HepG2 (cell line): Measurements from ENCODE around the gene PDE4D. TPM values are rescaled to one million over a fixed set of nuclear protein-coding genes. Genes with fewer than 3 reads are reported as not detected.

Experiments used
- ATAC-seq: fragments of 200-7000 bp; cut with Tn5 transposase; 3 replicates; pipeline ENCODE4 v1.9.1; 2020; ENCODE audit warnings: mild to moderate bottlenecking, moderate library complexity
- BruUV-seq: library from RNA; stranded (reverse); fragments of 400-500 nt; replicated peaks from 2 replicates; lab custom pipeline; 2021; lab: Mats Ljungman, UMichigan
- CTCF ChIA-PET: fragments of 300-600 bp; formaldehyde crosslinking; extraction: SDS; loops from one replicate; lab custom pipeline; 2021; ENCODE audit warnings: low total read pairs, inconsistent platforms, low intra/inter-chr PET ratio; lab: Yijun Ruan, JAX
- POLR2A ChIA-PET: fragments of 350-600 bp; sonication (Branson Sonifier 250); formaldehyde crosslinking; loops from one replicate; lab custom pipeline; 2020; ENCODE audit warnings: antibody characterized with exemption, inconsistent platforms; lab: Yijun Ruan, JAX
- DNase-seq: peaks from one replicate; pipeline ENCODE4 v3.0.0-alpha.2; 2015; ENCODE audit warnings: low spot score
- FAIRE-seq: peaks from 3 replicates; lab custom pipeline; 2011; peaks lifted over from hg19 to GRCh38; lab: Jason Lieb, UNC
- H2AFZ ChIP-seq: one replicate; pipeline ENCODE4 v1.6.1; 2011; ENCODE audit warnings: low read length, inconsistent platforms
- H3K27ac ChIP-seq: fragments of 300-600 bp; 3 replicates; pipeline ENCODE4 v1.8.0; 2011; ENCODE audit warnings: mixed run types, mild to moderate bottlenecking, mixed read lengths, low read length, inconsistent platforms; ENCODE audit not compliant: insufficient read depth; ENCODE audit errors: extremely low read length
- H3K27me3 ChIP-seq, 2 experiments: fragments of 200-600 bp in 1 of 2; 2 replicates in 1 of 2; 3 replicates in 1 of 2; pipeline versions ENCODE4 v1.6.0 to v1.8.0; 2011; ENCODE audit warnings: low read length in 2 of 2, mild to moderate bottlenecking in 2 of 2, moderate library complexity in 2 of 2, inconsistent platforms in 1 of 2; ENCODE audit not compliant: insufficient read depth in 2 of 2, control insufficient read depth in 1 of 2
- H3K36me3 ChIP-seq, 2 experiments: fragments of 200-600 bp in 1 of 2; replicated peaks in 1 of 2; 2 replicates in 1 of 2; 3 replicates in 1 of 2; pipeline versions ENCODE4 v1.5.1 to v1.8.0; 2011; ENCODE audit warnings: low read length in 2 of 2, inconsistent platforms in 1 of 2; ENCODE audit not compliant: insufficient read depth in 2 of 2, control insufficient read depth in 1 of 2
- H3K4me1 ChIP-seq: 2 replicates; pipeline ENCODE4 v1.5.1; 2012; ENCODE audit warnings: low read length, inconsistent platforms; ENCODE audit not compliant: insufficient read depth
- H3K4me2 ChIP-seq: 2 replicates; pipeline ENCODE4 v1.6.0; 2011; ENCODE audit warnings: low read depth, low read length, inconsistent platforms
- H3K4me3 ChIP-seq, 3 experiments: fragments of 200-600 bp in 1 of 3; sonication (generic), shearing (Covaris generic) in 1 of 3; replicated peaks in 1 of 3; 2 replicates each; pipeline ENCODE4 v1.5.1; 2011 to 2016; ENCODE audit warnings: low read length in 3 of 3, inconsistent platforms in 2 of 3, low read depth in 2 of 3, mild to moderate bottlenecking in 2 of 3, control low read depth in 1 of 3, mixed read lengths in 1 of 3; ENCODE audit not compliant: insufficient read depth in 1 of 3
- H3K79me2 ChIP-seq: one replicate; pipeline ENCODE4 v1.6.1; 2011; ENCODE audit warnings: low read length, inconsistent platforms; ENCODE audit not compliant: insufficient read depth
- H3K9ac ChIP-seq: 2 replicates; pipeline ENCODE4 v1.6.0; 2011; ENCODE audit warnings: mild to moderate bottlenecking, low read depth, low read length, inconsistent platforms; ENCODE audit not compliant: insufficient read depth
- H3K9me3 ChIP-seq: 2 replicates; pipeline ENCODE4 v1.5.1; 2012; ENCODE audit warnings: mild to moderate bottlenecking, low read length
- H4K20me1 ChIP-seq: 2 replicates; pipeline ENCODE4 v1.6.0; 2011; ENCODE audit warnings: inconsistent platforms, mild to moderate bottlenecking, low read length, moderate library complexity; ENCODE audit not compliant: insufficient read depth
- ATF7 ChIP-seq, 2 experiments: fragments of 450-650 bp in 1 of 2; sonication (generic) in 1 of 2; formaldehyde crosslinking in 1 of 2; IDR thresholded peaks; 2 replicates each; pipeline versions ENCODE4 v1.4.0 to v1.6.1; 2016 to 2020; ENCODE audit warnings: antibody characterized with exemption in 1 of 2, mild to moderate bottlenecking in 1 of 2, missing genetic modification reagents in 1 of 2
- DMAP1 ChIP-seq: IDR thresholded peaks from 2 replicates; pipeline ENCODE4 v1.6.1; 2016
- EZH2 ChIP-seq: conservative IDR thresholded peaks from 2 replicates; pipeline ENCODE4 v1.6.1; 2012; ENCODE audit warnings: mild to moderate bottlenecking, low read depth, low read length, moderate library complexity
- FOXK1 ChIP-seq: sonication (generic); formaldehyde crosslinking; IDR thresholded peaks from 2 replicates; pipeline ENCODE4 v1.4.0; 2020; ENCODE audit warnings: low read depth, missing genetic modification reagents, borderline replicate concordance
- GATAD2A ChIP-seq: IDR thresholded peaks from 2 replicates; pipeline ENCODE4 v1.6.1; 2016
- KAT8 ChIP-seq: IDR thresholded peaks from 2 replicates; pipeline ENCODE4 v1.6.1; 2016; ENCODE audit warnings: missing genetic modification reagents, missing compliant biosample characterization
- KDM5A ChIP-seq: fragments of 200-600 bp; sonication (generic); IDR thresholded peaks from 2 replicates; pipeline ENCODE4 v1.7.0; 2018; ENCODE audit warnings: antibody characterized with exemption, mild to moderate bottlenecking, low read length, borderline replicate concordance
- MAFG ChIP-seq: sonication (generic); formaldehyde crosslinking; IDR thresholded peaks from 2 replicates; pipeline ENCODE4 v1.5.1; 2020; ENCODE audit warnings: mild to moderate bottlenecking, missing genetic modification reagents
- SKI ChIP-seq: fragments of 450-650 bp; IDR thresholded peaks from one replicate; pipeline ENCODE4 v1.6.1; 2018; ENCODE audit warnings: mild to moderate bottlenecking; ENCODE audit not compliant: partially characterized antibody
- TMF1 ChIP-seq: sonication (generic); formaldehyde crosslinking; IDR thresholded peaks from 2 replicates; pipeline ENCODE4 v1.8.1; 2022; ENCODE audit warnings: low read depth, missing genetic modification reagents
- ZFP37 ChIP-seq: sonication (generic); formaldehyde crosslinking; IDR thresholded peaks from 2 replicates; pipeline ENCODE4 v1.4.0; 2020; ENCODE audit warnings: missing genetic modification reagents, borderline replicate concordance
- ZKSCAN1 ChIP-seq: fragments of 150-350 bp; IDR thresholded peaks from 2 replicates; pipeline ENCODE4 v1.6.1; 2014; ENCODE audit warnings: low read length
- ZNF180 ChIP-seq: sonication (generic); formaldehyde crosslinking; IDR thresholded peaks from 2 replicates; pipeline ENCODE4 v1.4.0; 2020; ENCODE audit warnings: low read depth, missing genetic modification reagents, borderline replicate concordance
- ZNF326 ChIP-seq: sonication (generic); formaldehyde crosslinking; IDR thresholded peaks from 2 replicates; pipeline ENCODE4 v1.4.0; 2020; ENCODE audit warnings: missing genetic modification reagents, borderline replicate concordance
- ZNF776 ChIP-seq: sonication (generic); formaldehyde crosslinking; IDR thresholded peaks from 2 replicates; pipeline ENCODE4 v1.4.0; 2020; ENCODE audit warnings: mild to moderate bottlenecking, missing genetic modification reagents
- ZNF788 ChIP-seq: sonication (generic); formaldehyde crosslinking; IDR thresholded peaks from 2 replicates; pipeline ENCODE4 v1.5.0; 2020; ENCODE audit warnings: mild to moderate bottlenecking, missing genetic modification reagents, borderline replicate concordance
- ZNF83 ChIP-seq: sonication (generic); formaldehyde crosslinking; IDR thresholded peaks from 2 replicates; pipeline ENCODE4 v1.4.0; 2020; ENCODE audit warnings: missing genetic modification reagents, mild to moderate bottlenecking, borderline replicate concordance
- ZSCAN31 ChIP-seq: sonication (generic); formaldehyde crosslinking; IDR thresholded peaks from 2 replicates; pipeline ENCODE4 v1.5.0; 2020; ENCODE audit warnings: low read depth, mild to moderate bottlenecking, missing genetic modification reagents
- WGBS: methylation state at CpG from one replicate; pipeline ENCODE4 v1.1.6; 2017; ENCODE audit warnings: low lambda C conversion rate; 5-methylcytosine and 5-hydroxymethylcytosine counted together
- in situ Hi-C: cut with HindIII; loops from 2 replicates; pipeline ENCODE4 v1.10.0; 2017; ENCODE audit warnings: low pct_unique_long_range_greater_than_20kb; ENCODE audit not compliant: extremely low pct_ligation_motif_present
- intact Hi-C: fragments of 100-400 bp; cut with micrococcal nuclease; formaldehyde crosslinking; loops from one replicate; pipeline ENCODE4 v1.10.0; 2022; ENCODE audit not compliant: unreplicated experiment
- polyA plus RNA-seq, 8 experiments: library from polyadenylated mRNA; depleted of rRNA in 3 of 8; stranded (reverse) in 7 of 8; unstranded in 1 of 8; fragments of >200 nt; fragmentation: Illumina TruSeq in 4 of 8; extraction: Trizol in 4 of 8; gene quantifications; 2 replicates each; pipeline versions ENCODE4 v1.2.1 to v1.2.3, GENCODE V29; 2011 to 2016; ENCODE audit warnings: low read depth in 4 of 8, missing spikeins in 1 of 8, mixed read lengths in 1 of 8; ENCODE audit not compliant: insufficient read depth in 1 of 8
- total RNA-seq, 5 experiments: library from RNA; depleted of rRNA; stranded (reverse); fragments of >200 nt; fragmentation: Illumina TruSeq; extraction: Trizol; gene quantifications; 2 replicates each; pipeline ENCODE4 v1.2.3, GENCODE V29; 2016; ENCODE audit warnings: low read depth in 1 of 5
- TF ChIP-seq, protein P1 (sequence below): sonication (generic); formaldehyde crosslinking; IDR thresholded peaks from 2 replicates; pipeline ENCODE4 v1.4.0; 2020; ENCODE audit warnings: missing genetic modification reagents, borderline replicate concordance
- TF ChIP-seq, protein P2 (sequence below): sonication (generic); formaldehyde crosslinking; IDR thresholded peaks from 2 replicates; pipeline ENCODE4 v1.8.1; 2022; ENCODE audit warnings: mild to moderate bottlenecking, missing genetic modification reagents

Gene PDE4D
- total and polyA plus RNA-seq, 2 of the 13 experiments (the other 11 are each of a cell fraction or from before 2014, with no cell fraction given), result 7.0 to 12.2 TPM

DNA sequence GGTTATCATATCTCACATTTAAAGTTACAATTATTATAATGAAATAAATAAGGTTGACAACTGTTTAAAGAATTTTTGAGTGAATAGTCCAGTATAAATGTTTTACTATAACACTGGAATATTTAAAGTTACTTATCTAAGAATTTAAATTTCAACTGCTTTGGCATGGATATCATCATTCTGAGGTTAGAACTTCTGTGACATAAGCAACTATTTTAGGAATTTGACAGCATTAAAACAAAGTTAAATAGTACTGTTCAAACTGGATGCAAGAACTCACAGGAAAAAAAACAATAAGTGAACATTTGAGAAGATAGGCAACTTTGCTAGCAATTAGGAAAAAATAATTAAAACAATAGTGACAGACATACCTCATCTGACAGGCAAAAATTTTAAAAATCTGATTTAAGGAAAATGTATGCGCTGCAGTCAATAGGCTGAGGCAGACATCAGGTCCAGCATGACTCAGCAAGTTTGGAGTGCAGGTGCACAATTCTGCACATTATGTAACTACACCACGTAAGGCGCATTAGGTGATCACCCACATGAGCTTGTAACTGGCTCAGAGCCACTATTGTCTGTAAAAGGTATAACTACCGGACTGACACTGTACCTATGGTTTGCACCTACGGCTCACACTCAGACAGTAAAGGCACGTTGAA lies 180.6 kb downstream of the PDE4D start (continued):
- TF ChIP-seq ZNF788 (CRISPR knock-in tag) (no peak), SKI (no peak)

DNA sequence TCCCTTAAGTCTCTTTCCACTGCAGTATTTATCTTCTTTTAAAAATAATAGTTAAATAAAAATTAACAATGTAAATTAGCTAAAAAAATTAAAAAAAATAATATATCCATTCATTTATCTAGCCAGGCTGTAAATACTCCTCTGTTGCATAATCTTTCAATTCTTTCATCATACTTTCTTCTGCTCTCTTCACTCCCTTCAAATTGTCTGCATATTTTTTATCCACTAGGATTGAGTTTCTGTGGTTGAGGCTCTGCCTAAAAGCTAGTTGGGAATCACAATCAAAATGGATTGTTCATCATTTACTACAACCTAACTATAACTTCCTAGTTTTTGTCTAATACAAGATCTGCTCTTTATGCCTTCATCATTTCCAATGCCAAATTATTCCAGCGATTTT lies 182.2 kb downstream of the PDE4D start:
- DNase-seq, result no peak
- ChIA-PET CTCF (no interaction called here), POLR2A (no interaction called here)
- in situ Hi-C loops, result no loop called here
- H3K79me2 ChIP-seq, result no peaks in the 10 kb centered on the region
- no peaks in the 10 kb centered on the region for H4K20me1 ChIP-seq
- H3K36me3 ChIP-seq, result no peaks in the 10 kb centered on the region
- H3K9me3 ChIP-seq, result peaks cover 7% of the 10 kb centered on the region; the same call in 1 of the 2 replicates
- no peak overlapping the region for H3K27ac ChIP-seq
- BruUV-seq, result no TSS peak
- no peaks in the 10 kb centered on the region for H3K4me1 ChIP-seq
- TF ChIP-seq TMF1 (CRISPR knock-in tag) (no peak), ZNF776 (no peak), EZH2 (no peak), ZNF180 (no peak), DMAP1 (CRISPR knock-in tag) (no peak), MAFG (no peak), KDM5A (no peak), ZFP37 (CRISPR knock-in tag) (no peak), ZSCAN31 (no peak), ZNF326 (CRISPR knock-in tag) (no peak), FOXK1 (CRISPR knock-in tag) (no peak), ZNF83 (CRISPR knock-in tag) (no peak), ZKSCAN1 (no peak), ATF7 (IDR thresholded peaks at IDR 0.05) (no peak), ATF7 (CRISPR knock-in tag; IDR thresholded peaks at IDR 0.05) (no peak), KAT8 (CRISPR knock-in tag) (no peak), GATAD2A (CRISPR knock-in tag) (no peak)
- TF ChIP-seq, protein P1, sequence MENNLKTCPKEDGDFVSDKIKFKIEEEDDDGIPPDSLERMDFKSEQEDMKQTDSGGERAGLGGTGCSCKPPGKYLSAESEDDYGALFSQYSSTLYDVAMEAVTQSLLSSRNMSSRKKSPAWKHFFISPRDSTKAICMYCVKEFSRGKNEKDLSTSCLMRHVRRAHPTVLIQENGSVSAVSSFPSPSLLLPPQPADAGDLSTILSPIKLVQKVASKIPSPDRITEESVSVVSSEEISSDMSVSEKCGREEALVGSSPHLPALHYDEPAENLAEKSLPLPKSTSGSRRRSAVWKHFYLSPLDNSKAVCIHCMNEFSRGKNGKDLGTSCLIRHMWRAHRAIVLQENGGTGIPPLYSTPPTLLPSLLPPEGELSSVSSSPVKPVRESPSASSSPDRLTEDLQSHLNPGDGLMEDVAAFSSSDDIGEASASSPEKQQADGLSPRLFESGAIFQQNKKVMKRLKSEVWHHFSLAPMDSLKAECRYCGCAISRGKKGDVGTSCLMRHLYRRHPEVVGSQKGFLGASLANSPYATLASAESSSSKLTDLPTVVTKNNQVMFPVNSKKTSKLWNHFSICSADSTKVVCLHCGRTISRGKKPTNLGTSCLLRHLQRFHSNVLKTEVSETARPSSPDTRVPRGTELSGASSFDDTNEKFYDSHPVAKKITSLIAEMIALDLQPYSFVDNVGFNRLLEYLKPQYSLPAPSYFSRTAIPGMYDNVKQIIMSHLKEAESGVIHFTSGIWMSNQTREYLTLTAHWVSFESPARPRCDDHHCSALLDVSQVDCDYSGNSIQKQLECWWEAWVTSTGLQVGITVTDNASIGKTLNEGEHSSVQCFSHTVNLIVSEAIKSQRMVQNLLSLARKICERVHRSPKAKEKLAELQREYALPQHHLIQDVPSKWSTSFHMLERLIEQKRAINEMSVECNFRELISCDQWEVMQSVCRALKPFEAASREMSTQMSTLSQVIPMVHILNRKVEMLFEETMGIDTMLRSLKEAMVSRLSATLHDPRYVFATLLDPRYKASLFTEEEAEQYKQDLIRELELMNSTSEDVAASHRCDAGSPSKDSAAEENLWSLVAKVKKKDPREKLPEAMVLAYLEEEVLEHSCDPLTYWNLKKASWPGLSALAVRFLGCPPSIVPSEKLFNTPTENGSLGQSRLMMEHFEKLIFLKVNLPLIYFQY (CRISPR knock-in tag), result no peak
- TF ChIP-seq, protein P2, sequence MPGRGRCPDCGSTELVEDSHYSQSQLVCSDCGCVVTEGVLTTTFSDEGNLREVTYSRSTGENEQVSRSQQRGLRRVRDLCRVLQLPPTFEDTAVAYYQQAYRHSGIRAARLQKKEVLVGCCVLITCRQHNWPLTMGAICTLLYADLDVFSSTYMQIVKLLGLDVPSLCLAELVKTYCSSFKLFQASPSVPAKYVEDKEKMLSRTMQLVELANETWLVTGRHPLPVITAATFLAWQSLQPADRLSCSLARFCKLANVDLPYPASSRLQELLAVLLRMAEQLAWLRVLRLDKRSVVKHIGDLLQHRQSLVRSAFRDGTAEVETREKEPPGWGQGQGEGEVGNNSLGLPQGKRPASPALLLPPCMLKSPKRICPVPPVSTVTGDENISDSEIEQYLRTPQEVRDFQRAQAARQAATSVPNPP, result no peak
- intact Hi-C loops, result no loop called here
- no peaks in the 10 kb centered on the region for H3K27me3 ChIP-seq
- no peak overlapping the region for H2AFZ ChIP-seq
- H3K9ac ChIP-seq, result no peak overlapping the region
- no peak overlapping the region for H3K4me2 ChIP-seq
- no peak overlapping the region for H3K4me3 ChIP-seq
- ATAC-seq, result no peak
- 18% methylated on average over 1 of the region's 1 CpG for WGBS
- FAIRE-seq, result no peak
